Activated B cell treated with CpG ODN at 0.5 μM for 24 hours (primary cell): ENCODE measurements around the gene MCF2L. TPM values are rescaled to one million over a fixed set of nuclear protein-coding genes. Genes with fewer than 3 reads are reported as not detected.
"Not testable (repeated sequence)": the region's sequence is repeated elsewhere in the genome, so short reads cannot be mapped to it uniquely, and the experiment has no call there.

ENCODE experiments used
- ATAC-seq: fragments of 200-7000 bp; cut with Tn5 transposase; one replicate; pipeline ENCODE4 v1.10.0; 2021; ENCODE audit warnings: low read depth, mild to moderate bottlenecking, moderate library complexity
- CTCF ChIA-PET: fragments of 350-600 bp; sonication (Branson Sonifier 250); formaldehyde crosslinking; loops from one replicate; lab custom pipeline; 2021; ENCODE audit warnings: antibody characterized with exemption; lab: Charles Lee
- POLR2A ChIA-PET: fragments of 350-600 bp; sonication (Branson Sonifier 250); formaldehyde crosslinking; loops from one replicate; lab custom pipeline; 2021; ENCODE audit warnings: antibody characterized with exemption; lab: Charles Lee
- DNase-seq: peaks from one replicate; pipeline ENCODE4 v3.0.0; 2022
- H3K27ac Mint-ChIP-seq: one replicate; pipeline ENCODE4 v1.8.0; 2020; ENCODE audit warnings: mixed read lengths
- H3K27me3 Mint-ChIP-seq: one replicate; pipeline ENCODE4 v1.8.0; 2021; ENCODE audit warnings: mixed read lengths
- H3K36me3 Mint-ChIP-seq: one replicate; pipeline ENCODE4 v1.8.0; 2021; ENCODE audit warnings: low read depth, mixed read lengths
- H3K4me1 Mint-ChIP-seq: one replicate; pipeline ENCODE4 v1.8.0; 2021; ENCODE audit warnings: mixed read lengths
- H3K4me3 Mint-ChIP-seq: one replicate; pipeline ENCODE4 v1.8.0; 2020; ENCODE audit warnings: mild to moderate bottlenecking, mixed read lengths
- H3K9me3 Mint-ChIP-seq: one replicate; pipeline ENCODE4 v1.8.0; 2020; ENCODE audit warnings: mixed read lengths
- intact Hi-C: fragments of 100-400 bp; cut with micrococcal nuclease; formaldehyde crosslinking; loops from one replicate; pipeline ENCODE4 v1.15.1; 2024
- total RNA-seq: library from RNA; stranded (reverse); gene quantifications from 2 replicates; pipeline ENCODE4 v1.2.3, GENCODE V29; 2022
- TF ChIP-seq, protein P1 (sequence below): fragments of 200-600 bp; IDR thresholded peaks from one replicate; pipeline ENCODE4 v1.8.0; 2022; ENCODE audit warnings: antibody characterized with exemption, mild to moderate bottlenecking

The MCF2L gene
- total RNA-seq, 1 donor from 2014 or later, result 3.4 TPM

- intact Hi-C loops, result no loop called here
These were observed 136.3 kb downstream of the MCF2L start, which contains the start of gene F7 for GRCh38 chr13:113105032-113105920. Gene F7, plus strand, starts transcription at chr13:113105791. Its CDS starts 51 bp downstream, at chr13:113105842.

GRCh38 chr13:113105921-113106452 is 137.0 kb downstream of the MCF2L start:
- Mint-ChIP-seq H3K27me3 (peaks cover 9% of the 10 kb centered on the region), H3K36me3 (no peaks in the 10 kb centered on the region), H3K4me1 (no peaks in the 10 kb centered on the region), H3K27ac (no peak overlapping the region), H3K9me3 (no peaks in the 10 kb centered on the region), H3K4me3 (no peak overlapping the region)
- DNase-seq, result no peak
- CTCF ChIA-PET, result no interaction called here
- intact Hi-C loops, result no loop called here
- POLR2A ChIA-PET, result no interaction called here
- no peak for ATAC-seq
- TF ChIP-seq, protein P1, sequence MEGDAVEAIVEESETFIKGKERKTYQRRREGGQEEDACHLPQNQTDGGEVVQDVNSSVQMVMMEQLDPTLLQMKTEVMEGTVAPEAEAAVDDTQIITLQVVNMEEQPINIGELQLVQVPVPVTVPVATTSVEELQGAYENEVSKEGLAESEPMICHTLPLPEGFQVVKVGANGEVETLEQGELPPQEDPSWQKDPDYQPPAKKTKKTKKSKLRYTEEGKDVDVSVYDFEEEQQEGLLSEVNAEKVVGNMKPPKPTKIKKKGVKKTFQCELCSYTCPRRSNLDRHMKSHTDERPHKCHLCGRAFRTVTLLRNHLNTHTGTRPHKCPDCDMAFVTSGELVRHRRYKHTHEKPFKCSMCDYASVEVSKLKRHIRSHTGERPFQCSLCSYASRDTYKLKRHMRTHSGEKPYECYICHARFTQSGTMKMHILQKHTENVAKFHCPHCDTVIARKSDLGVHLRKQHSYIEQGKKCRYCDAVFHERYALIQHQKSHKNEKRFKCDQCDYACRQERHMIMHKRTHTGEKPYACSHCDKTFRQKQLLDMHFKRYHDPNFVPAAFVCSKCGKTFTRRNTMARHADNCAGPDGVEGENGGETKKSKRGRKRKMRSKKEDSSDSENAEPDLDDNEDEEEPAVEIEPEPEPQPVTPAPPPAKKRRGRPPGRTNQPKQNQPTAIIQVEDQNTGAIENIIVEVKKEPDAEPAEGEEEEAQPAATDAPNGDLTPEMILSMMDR, result no peak

More at GRCh38 chr13:113105032-113105920, 136.3 kb downstream of the MCF2L start, which contains the start of gene F7:
- POLR2A ChIA-PET, result no interaction called here
- no peaks in the 10 kb centered on the region for H3K9me3 Mint-ChIP-seq
- H3K27me3 Mint-ChIP-seq, result peaks cover 9% of the 10 kb centered on the region
- TF ChIP-seq, protein P1, result no peak
- no peak within 1 kb of the TSS for H3K27ac Mint-ChIP-seq
- no peaks in the 10 kb centered on the region for H3K36me3 Mint-ChIP-seq
- H3K4me1 Mint-ChIP-seq, result no peaks in the 10 kb centered on the region
- CTCF ChIA-PET, result no interaction called here
- ATAC-seq (no peak), DNase-seq (no peak)
- H3K4me3 Mint-ChIP-seq, result no peak within 1 kb of the TSS

DNA sequence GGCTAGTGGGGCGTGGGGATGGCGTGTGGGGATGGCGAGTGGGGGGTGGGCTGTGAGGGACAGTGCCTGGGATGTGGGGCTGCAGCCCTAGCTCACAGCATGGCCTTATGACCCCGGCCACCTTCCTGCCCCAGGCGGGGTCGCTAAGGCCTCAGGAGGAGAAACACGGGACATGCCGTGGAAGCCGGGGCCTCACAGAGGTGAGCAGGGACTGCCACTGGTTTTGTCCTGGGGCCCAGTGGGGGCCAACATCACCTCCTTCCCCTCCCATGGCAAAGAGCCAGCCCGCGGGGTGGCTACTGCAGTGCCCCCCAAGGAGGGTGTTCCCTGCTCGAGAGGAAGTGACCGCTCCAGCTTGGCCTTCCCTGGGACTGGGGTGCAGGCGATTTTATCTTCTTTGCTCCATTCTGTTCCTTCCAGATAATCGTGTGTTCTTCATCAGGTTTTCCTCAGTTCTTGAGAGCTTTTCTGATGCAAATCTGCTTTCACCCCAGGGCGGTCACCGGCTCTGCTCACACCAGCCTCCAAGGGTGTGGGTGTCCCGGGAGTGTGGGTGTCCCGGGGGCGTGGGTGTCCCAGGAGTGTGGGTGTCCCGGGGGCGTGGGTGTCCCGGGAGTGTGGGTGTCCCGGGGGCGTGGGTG is 137.8 kb downstream of the MCF2L start:
- ATAC-seq (no peak), DNase-seq (no peak)
- no peaks in the 10 kb centered on the region for H3K9me3 Mint-ChIP-seq
- POLR2A ChIA-PET, result no interaction called here
- H3K4me3 Mint-ChIP-seq, result no peak overlapping the region
- CTCF ChIA-PET, result no interaction called here
- H3K4me1 Mint-ChIP-seq, result no peaks in the 10 kb centered on the region
- intact Hi-C loops, result no loop called here
- no peaks in the 10 kb centered on the region for H3K36me3 Mint-ChIP-seq
- no peak overlapping the region for H3K27ac Mint-ChIP-seq
- H3K27me3 Mint-ChIP-seq, result peaks cover 9% of the 10 kb centered on the region
- TF ChIP-seq, protein P1, result no peak

- DNase-seq, CTCF ChIA-PET, H3K27ac Mint-ChIP-seq, H3K4me1 Mint-ChIP-seq, intact Hi-C loops, H3K27me3 Mint-ChIP-seq, POLR2A ChIA-PET, H3K9me3 Mint-ChIP-seq, ATAC-seq, H3K36me3 Mint-ChIP-seq, H3K4me3 Mint-ChIP-seq: not testable (repeated sequence)
These were observed 139.5 kb downstream of the MCF2L start for GRCh38 chr13:113108521-113108920.

DNA sequence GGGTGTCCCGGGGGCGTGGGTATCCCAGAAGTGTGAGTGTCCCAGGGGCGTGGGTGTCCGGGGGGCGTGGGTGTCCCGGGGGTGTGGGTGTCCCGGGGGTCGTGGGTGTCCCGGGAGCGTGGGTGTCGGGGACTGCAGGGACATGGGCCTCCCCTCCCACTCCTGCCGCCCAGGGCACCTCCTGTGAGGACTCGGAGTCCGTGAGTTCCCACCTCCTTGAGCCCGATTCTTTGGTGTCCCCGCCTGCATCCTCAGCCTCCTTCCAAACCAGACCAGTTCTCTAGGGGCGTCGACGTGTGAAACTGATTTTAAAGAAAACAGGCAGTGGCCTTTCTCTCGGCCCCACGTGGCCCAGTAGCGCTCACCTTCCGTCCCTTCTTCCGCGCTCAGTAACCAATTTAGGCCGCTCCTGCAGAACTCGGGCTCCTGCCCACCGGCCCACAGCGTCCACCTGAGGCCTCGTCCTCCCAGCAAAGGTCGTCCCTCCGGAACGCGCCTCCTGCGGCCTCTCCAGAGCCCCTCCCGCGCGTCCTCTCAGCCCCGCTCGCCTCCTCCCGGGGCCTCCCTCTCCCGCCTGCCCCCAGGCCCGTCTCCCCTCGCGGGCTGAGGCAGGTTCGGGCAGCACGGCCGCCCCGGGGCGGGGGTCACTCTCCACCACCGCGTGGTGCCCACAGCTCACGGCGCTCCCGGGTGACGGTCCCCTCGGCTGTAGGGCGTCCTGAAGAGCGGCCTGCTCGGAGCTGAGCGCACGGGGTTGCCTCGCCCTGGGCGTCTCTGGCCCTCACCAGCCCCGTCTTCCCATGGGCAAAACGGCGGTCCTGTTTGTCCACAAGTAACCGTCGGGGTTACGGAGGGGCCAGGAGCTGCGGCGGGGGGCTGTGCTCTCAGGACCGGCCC is 140.4 kb downstream of the MCF2L start:
- ATAC-seq (no peak), DNase-seq (no peak)
- no peak overlapping the region for H3K27ac Mint-ChIP-seq
- no peaks in the 10 kb centered on the region for H3K36me3 Mint-ChIP-seq
- H3K4me1 Mint-ChIP-seq, result no peaks in the 10 kb centered on the region
- intact Hi-C loops, result no loop called here
- H3K27me3 Mint-ChIP-seq, result peaks cover 10% of the 10 kb centered on the region
- POLR2A ChIA-PET, result no interaction called here
- CTCF ChIA-PET, result no interaction called here
- H3K9me3 Mint-ChIP-seq, result no peaks in the 10 kb centered on the region
- H3K4me3 Mint-ChIP-seq, result no peak overlapping the region
- TF ChIP-seq, protein P1, result no peak
